A673 (cell line): ENCODE data around the gene GRM5. TPM values are rescaled to one million over a fixed set of nuclear protein-coding genes. Genes with fewer than 3 reads are reported as not detected.

Experiments
- BruUV-seq: library from RNA; stranded (reverse); fragments of 400-500 nt; replicated peaks from 2 replicates; lab custom pipeline; 2021; lab: Mats Ljungman, UMichigan
- CTCF ChIA-PET: fragments of 300-600 bp; sonication (Branson Sonifier 250); formaldehyde crosslinking; loops from one replicate; lab custom pipeline; 2022; ENCODE audit warnings: antibody characterized with exemption; lab: Charles Lee
- POLR2A ChIA-PET: fragments of 300-600 bp; sonication (Branson Sonifier 250); formaldehyde crosslinking; loops from one replicate; lab custom pipeline; 2022; ENCODE audit warnings: antibody characterized with exemption; ENCODE audit not compliant: low non-redundant PET; lab: Charles Lee
- DNase-seq: peaks from one replicate; pipeline ENCODE4 v3.0.0-alpha.2; 2015; ENCODE audit warnings: low spot score
- H3K27ac ChIP-seq: fragments of 200-600 bp; sonication (generic); 2 replicates; pipeline ENCODE4 v1.5.1; 2016; ENCODE audit warnings: mixed run types, low read depth, mild to moderate bottlenecking, mixed read lengths, antibody characterized with exemption, low read length; ENCODE audit not compliant: poor library complexity, severe bottlenecking
- H3K27me3 ChIP-seq: fragments of 200-600 bp; sonication (generic); replicated peaks from 2 replicates; pipeline ENCODE4 v1.6.1; 2017; ENCODE audit warnings: mixed run types, low read depth, mild to moderate bottlenecking, mixed read lengths, antibody characterized with exemption, low read length; ENCODE audit not compliant: insufficient read depth, poor library complexity
- H3K36me3 ChIP-seq: fragments of 200-600 bp; sonication (generic); 2 replicates; pipeline ENCODE4 v1.6.1; 2016; ENCODE audit warnings: mixed run types, mild to moderate bottlenecking, mixed read lengths, antibody characterized with exemption, low read length; ENCODE audit not compliant: insufficient read depth, poor library complexity, severe bottlenecking
- H3K4me1 ChIP-seq: fragments of 200-600 bp; sonication (generic); 2 replicates; pipeline ENCODE4 v1.6.1; 2017; ENCODE audit warnings: mixed run types, mild to moderate bottlenecking, mixed read lengths, antibody characterized with exemption, low read length; ENCODE audit not compliant: insufficient read depth, poor library complexity, severe bottlenecking
- H3K4me3 ChIP-seq: fragments of 200-600 bp; sonication (generic); 2 replicates; pipeline ENCODE4 v1.5.1; 2016; ENCODE audit warnings: low read depth, mixed run types, mild to moderate bottlenecking, mixed read lengths, low read length; ENCODE audit not compliant: poor library complexity, severe bottlenecking
- H3K9me3 ChIP-seq: fragments of 200-600 bp; sonication (generic); 2 replicates; pipeline ENCODE4 v1.6.1; 2016; ENCODE audit warnings: mixed run types, low read depth, mild to moderate bottlenecking, mixed read lengths, antibody characterized with exemption, low read length; ENCODE audit not compliant: poor library complexity, severe bottlenecking
- EZH2 ChIP-seq: fragments of 200-600 bp; sonication (generic); IDR thresholded peaks from 2 replicates; pipeline ENCODE4 v1.6.1; 2017; ENCODE audit warnings: borderline replicate concordance, low read depth, mild to moderate bottlenecking, mixed read lengths, antibody characterized with exemption, low read length; ENCODE audit not compliant: poor library complexity, severe bottlenecking
- intact Hi-C: fragments of 100-400 bp; cut with micrococcal nuclease; formaldehyde crosslinking; loops from one replicate; pipeline ENCODE4 v1.10.0; 2022; ENCODE audit not compliant: unreplicated experiment
- total RNA-seq: library from RNA; stranded (reverse); gene quantifications from 2 replicates; pipeline ENCODE4 v1.2.3, GENCODE V29; 2021
- TF ChIP-seq, protein P1 (sequence below): fragments of 300-800, 200-600 bp; sonication (generic); conservative IDR thresholded peaks from 2 replicates; pipeline ENCODE4 v1.5.1; 2017; ENCODE audit warnings: low read depth, mild to moderate bottlenecking, antibody characterized with exemption, low read length, moderate library complexity, mixed read lengths

Gene GRM5
- total RNA-seq, 1 experiment from 2014 or later = not detected

DNA sequence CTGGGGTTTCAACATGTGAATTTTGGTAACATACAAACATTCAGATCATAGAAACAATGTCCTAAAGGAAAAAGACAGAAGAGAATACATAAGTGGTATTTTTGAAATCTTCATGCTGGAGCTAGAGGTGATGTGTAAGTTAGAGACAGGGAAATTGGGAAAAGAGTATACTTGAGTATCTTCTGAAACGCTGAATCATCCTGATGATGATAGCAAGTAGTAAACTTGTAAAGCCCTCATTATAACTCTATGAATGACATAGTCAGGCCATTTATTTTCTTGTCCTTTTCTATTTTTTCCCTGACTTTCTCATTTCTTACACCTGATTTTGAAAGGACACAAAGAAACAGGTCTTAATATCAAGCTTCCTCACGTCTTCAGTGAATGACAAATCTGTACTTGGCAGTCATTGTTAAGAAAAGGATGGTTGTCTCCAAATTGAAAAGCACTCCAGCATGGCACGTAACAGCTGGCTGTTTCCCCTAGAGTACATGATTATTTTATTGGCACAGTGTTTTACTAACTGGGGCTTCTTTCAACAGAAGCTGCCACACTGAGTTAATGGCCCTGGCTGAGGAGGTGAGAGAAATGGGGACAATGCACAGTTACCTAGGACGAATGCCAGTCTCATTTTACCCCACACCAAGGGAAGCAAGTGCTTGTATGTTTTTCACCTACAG is 587.5 kb downstream of the GRM5 start:
- Histone ChIP-seq H3K9me3 (no peaks in the 10 kb centered on the region), H3K4me1 (no peaks in the 10 kb centered on the region), H3K27me3 (no peaks in the 10 kb centered on the region), H3K27ac (no peak overlapping the region), H3K36me3 (no peaks in the 10 kb centered on the region), H3K4me3 (no peak overlapping the region)
- TF ChIP-seq, protein P1, sequence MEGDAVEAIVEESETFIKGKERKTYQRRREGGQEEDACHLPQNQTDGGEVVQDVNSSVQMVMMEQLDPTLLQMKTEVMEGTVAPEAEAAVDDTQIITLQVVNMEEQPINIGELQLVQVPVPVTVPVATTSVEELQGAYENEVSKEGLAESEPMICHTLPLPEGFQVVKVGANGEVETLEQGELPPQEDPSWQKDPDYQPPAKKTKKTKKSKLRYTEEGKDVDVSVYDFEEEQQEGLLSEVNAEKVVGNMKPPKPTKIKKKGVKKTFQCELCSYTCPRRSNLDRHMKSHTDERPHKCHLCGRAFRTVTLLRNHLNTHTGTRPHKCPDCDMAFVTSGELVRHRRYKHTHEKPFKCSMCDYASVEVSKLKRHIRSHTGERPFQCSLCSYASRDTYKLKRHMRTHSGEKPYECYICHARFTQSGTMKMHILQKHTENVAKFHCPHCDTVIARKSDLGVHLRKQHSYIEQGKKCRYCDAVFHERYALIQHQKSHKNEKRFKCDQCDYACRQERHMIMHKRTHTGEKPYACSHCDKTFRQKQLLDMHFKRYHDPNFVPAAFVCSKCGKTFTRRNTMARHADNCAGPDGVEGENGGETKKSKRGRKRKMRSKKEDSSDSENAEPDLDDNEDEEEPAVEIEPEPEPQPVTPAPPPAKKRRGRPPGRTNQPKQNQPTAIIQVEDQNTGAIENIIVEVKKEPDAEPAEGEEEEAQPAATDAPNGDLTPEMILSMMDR = no peak
- TF ChIP-seq EZH2 = no peak
- no TSS peak for BruUV-seq
- POLR2A ChIA-PET = no interaction called here
- DNase-seq = peak; percentile 12
- intact Hi-C loops = no loop called here
- CTCF ChIA-PET = no interaction called here

DNA sequence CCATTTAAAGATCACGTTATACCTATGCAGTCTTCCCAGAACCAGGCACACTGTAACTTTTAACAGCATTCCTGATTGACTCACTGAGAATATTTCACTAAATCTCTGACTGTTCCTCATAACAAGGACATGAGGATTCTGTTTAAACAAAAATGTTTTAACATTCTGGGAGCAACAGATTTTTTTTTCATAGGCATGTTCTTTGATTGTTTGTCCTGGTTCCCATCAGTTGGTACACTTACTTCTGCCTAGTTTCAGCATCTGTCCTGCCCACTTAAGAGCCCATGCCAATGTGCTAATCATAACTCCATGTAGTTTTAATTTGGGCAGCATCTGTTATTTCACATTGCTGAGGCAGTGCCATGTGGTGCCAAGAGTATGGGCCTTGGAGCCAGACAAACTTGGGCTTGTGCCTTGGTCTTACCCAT is 589.8 kb downstream of the GRM5 start:
- intact Hi-C loops = no loop called here
- ChIA-PET POLR2A (no interaction called here), CTCF (no interaction called here)
- Histone ChIP-seq H3K9me3 (no peaks in the 10 kb centered on the region), H3K36me3 (no peaks in the 10 kb centered on the region), H3K27me3 (no peaks in the 10 kb centered on the region), H3K4me3 (no peak overlapping the region), H3K4me1 (no peaks in the 10 kb centered on the region), H3K27ac (no peak overlapping the region)
- no peak for DNase-seq
- TF ChIP-seq EZH2 = no peak
- TF ChIP-seq, protein P1 = no peak
- BruUV-seq = no TSS peak

DNA sequence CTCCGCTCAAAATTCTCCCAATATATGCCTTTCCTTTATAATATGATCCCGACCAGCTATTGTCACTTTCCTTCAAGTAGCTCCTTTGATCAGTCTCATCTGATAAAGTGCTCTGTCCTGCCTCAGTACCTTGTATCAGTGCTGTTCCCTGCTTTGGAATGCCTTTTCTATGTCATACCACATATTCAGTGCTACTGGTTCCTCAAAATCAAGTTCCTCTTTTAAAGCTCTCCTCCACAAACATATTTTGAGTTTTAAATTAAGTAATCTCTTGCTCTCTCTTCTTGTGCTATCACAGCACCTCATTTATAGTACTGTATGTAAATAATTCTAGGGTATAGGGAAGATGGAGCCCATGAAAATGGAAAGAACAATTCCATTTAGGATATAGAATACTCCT is 591.1 kb downstream of the GRM5 start:
- Histone ChIP-seq H3K36me3 (no peaks in the 10 kb centered on the region), H3K9me3 (no peaks in the 10 kb centered on the region), H3K4me1 (no peaks in the 10 kb centered on the region), H3K27me3 (no peaks in the 10 kb centered on the region), H3K27ac (no peak overlapping the region), H3K4me3 (no peak overlapping the region)
- intact Hi-C loops = no loop called here
- CTCF ChIA-PET = no interaction called here
- TF ChIP-seq, protein P1 = no peak
- TF ChIP-seq EZH2 = no peak
- DNase-seq = no peak
- POLR2A ChIA-PET = no interaction called here
- no TSS peak for BruUV-seq
